IPS-NIHi7 (cell line): ENCODE data around the gene GPRASP2.
"Not testable (repeated sequence)": the region's sequence is repeated elsewhere in the genome, so short reads cannot be mapped to it uniquely, and the experiment has no call there.

Source experiments
- DNase-seq: peaks from one replicate; pipeline ENCODE4 v3.0.0; 2012; ENCODE audit warnings: mixed read lengths; ENCODE audit errors: extremely low spot score

The GPRASP2 gene

GRCh38 chrX:102712216-102712966, at the start of gene GPRASP2:
TSS of gene GPRASP2 (plus strand) at chrX:102712448. CDS start at chrX:102714870, 2,422 bp downstream.
- peak; percentile 13 for DNase-seq

GRCh38 chrX:102663820-102664219, 48.4 kb upstream of the GPRASP2 start:
- not testable (repeated sequence) for DNase-seq

- DNase-seq, result not testable (repeated sequence)
These were observed 45.2 kb upstream of the GPRASP2 start for GRCh38 chrX:102667034-102667433.

- DNase-seq, result no peak
These were observed 42.7 kb upstream of the GPRASP2 start for GRCh38 chrX:102669526-102669925.

GRCh38 chrX:102672856-102673255, 39.4 kb upstream of the GPRASP2 start:
- no peak for DNase-seq

- not testable (repeated sequence) for DNase-seq
These were observed 34.8 kb upstream of the GPRASP2 start for GRCh38 chrX:102677479-102677878.

- DNase-seq, result no peak
These were observed 27.3 kb upstream of the GPRASP2 start for GRCh38 chrX:102684772-102685520.

GRCh38 chrX:102694749-102695148, 17.5 kb upstream of the GPRASP2 start:
- DNase-seq, result no peak

GRCh38 chrX:102696306-102696705, 15.9 kb upstream of the GPRASP2 start:
- DNase-seq, result no peak

GRCh38 chrX:102697494-102697893, 14.8 kb upstream of the GPRASP2 start:
- DNase-seq, result no peak

- DNase-seq, result no peak
These were observed 3.3 kb upstream of the GPRASP2 start for GRCh38 chrX:102708900-102709299.

- DNase-seq, result no peak
These were observed 404 bp upstream of the GPRASP2 start for GRCh38 chrX:102711872-102712215.

- peak; percentile 15 for DNase-seq
These were observed 855 bp downstream of the GPRASP2 start for GRCh38 chrX:102712981-102713625.

GRCh38 chrX:102714994-102715393, 2.7 kb downstream of the GPRASP2 start:
- DNase-seq, result peak; percentile 12

GRCh38 chrX:102715967-102716366, 3.7 kb downstream of the GPRASP2 start:
- no peak for DNase-seq

GRCh38 chrX:102720237-102721168, 8.3 kb downstream of the GPRASP2 start, which contains the start of gene GPRASP3:
TSS of gene GPRASP3 (plus strand) at chrX:102720743. CDS start at chrX:102748996, 28,253 bp downstream.
- DNase-seq, result peak; percentile 60

GRCh38 chrX:102721169-102721506, 8.9 kb downstream of the GPRASP2 start:
- not testable (repeated sequence) for DNase-seq

- DNase-seq, result no peak
These were observed 11.2 kb downstream of the GPRASP2 start for GRCh38 chrX:102723456-102723855.

GRCh38 chrX:102727761-102728160, 15.5 kb downstream of the GPRASP2 start:
- no peak for DNase-seq

- DNase-seq, result no peak
These were observed 16.4 kb downstream of the GPRASP2 start for GRCh38 chrX:102728646-102729045.

- DNase-seq, result no peak
These were observed 27.4 kb downstream of the GPRASP2 start for GRCh38 chrX:102739657-102740056.
